SJSA1 (cell line): ENCODE measurements around the gene NPIPB8. TPM values are rescaled to one million over a fixed set of nuclear protein-coding genes. Genes with fewer than 3 reads are reported as not detected.

Source experiments
- total RNA-seq: library from RNA; depleted of rRNA; stranded (reverse); fragments of >200 nt; shearing (Covaris generic); gene quantifications from 2 replicates; pipeline ENCODE4 v1.2.3, GENCODE V29; 2014; rRNA removed

NPIPB8 gene
- total RNA-seq, 1 experiment from 2014 or later: not detected

Other genes with a start within 250 kb of the NPIPB8 start
- gene EIF3CL, start 234.2 kb upstream of the NPIPB8 start, total RNA-seq: 43.3 and 49.8 TPM in 2 replicates
- gene NPIPB7, start 165.7 kb upstream of the NPIPB8 start, total RNA-seq: not detected in 2 replicates
- gene CLN3, start 146.0 kb upstream of the NPIPB8 start, total RNA-seq: 4.7 and 6.9 TPM in 2 replicates
- not detected in 2 replicates for gene APOBR, start 143.4 kb upstream of the NPIPB8 start, total RNA-seq
- gene IL27, start 131.2 kb upstream of the NPIPB8 start, total RNA-seq: not detected in 2 replicates
- 0.16 and 0.92 TPM in 2 replicates for gene NUPR1, start 99.1 kb upstream of the NPIPB8 start, total RNA-seq
- 20.2 and 20.6 TPM in 2 replicates for gene SGF29, start 84.1 kb upstream of the NPIPB8 start, total RNA-seq
- not detected in 2 replicates for gene SULT1A2, start 41.0 kb upstream of the NPIPB8 start, total RNA-seq
- 0.79 TPM in 1 of 2 replicates, not detected in the other for gene SULT1A1, start 28.0 kb upstream of the NPIPB8 start, total RNA-seq
- 53.2 and 76.5 TPM in 2 replicates for gene EIF3C, start 73.4 kb downstream of the NPIPB8 start, total RNA-seq
- gene NPIPB9, start 113.7 kb downstream of the NPIPB8 start, total RNA-seq: 0.61 and 1.4 TPM in 2 replicates
- gene ATXN2L, start 184.9 kb downstream of the NPIPB8 start, total RNA-seq: 35.0 and 49.8 TPM in 2 replicates
- gene TUFM, start 208.3 kb downstream of the NPIPB8 start, total RNA-seq: 142 and 154 TPM in 2 replicates
- 22.7 and 26.2 TPM in 2 replicates for gene SH2B1, start 225.8 kb downstream of the NPIPB8 start, total RNA-seq
- gene ATP2A1, start 240.4 kb downstream of the NPIPB8 start, total RNA-seq: 0.53 TPM in 1 of 2 replicates, not detected in the other